GM13977 (cell line): Measurements from ENCODE around the gene SERPINA3.
"Not testable (repeated sequence)": the region's sequence is repeated elsewhere in the genome, so short reads cannot be mapped to it uniquely, and the experiment has no call there.

Experiments used
- DNase-seq: peaks from one replicate; pipeline ENCODE4 v3.0.0; 2012; ENCODE audit warnings: low spot score
- CTCF ChIP-seq: IDR thresholded peaks from 2 replicates; pipeline ENCODE4 v1.5.1; 2012; ENCODE audit warnings: mild to moderate bottlenecking, control low read depth; ENCODE audit not compliant: insufficient read depth; ENCODE audit errors: extremely low read depth, missing control alignments
- in situ Hi-C: fragments of 300-500 bp; cut with MboI; formaldehyde crosslinking; loops from one replicate; pipeline ENCODE4 v1.12.0; 2022; ENCODE audit warnings: low sequenced_read_pairs, low pct_unique_long_range_greater_than_20kb, mixed read lengths, inconsistent platforms; ENCODE audit not compliant: unreplicated experiment

SERPINA3 gene

GRCh38 chr14:94575730-94576585 lies 36.2 kb upstream of the SERPINA3 start:
- no peak for TF ChIP-seq CTCF
- no peak for DNase-seq
- in situ Hi-C loops, result no loop called here

- in situ Hi-C loops, DNase-seq: not testable (repeated sequence)
Observed at GRCh38 chr14:94577472-94577871, 34.7 kb upstream of the SERPINA3 start.

- no peak for TF ChIP-seq CTCF
Observed at GRCh38 chr14:94578712-94579111, 33.5 kb upstream of the SERPINA3 start.

GRCh38 chr14:94581127-94581999 lies 30.8 kb upstream of the SERPINA3 start, which contains the start of gene SERPINA5:
SERPINA5 (plus strand) TSS chr14:94581426; CDS start chr14:94587363, 5,937 bp downstream.
- no peak for DNase-seq
- in situ Hi-C loops, result no loop called here
- TF ChIP-seq CTCF, result no peak

More at GRCh38 chr14:94578712-94579111, 33.5 kb upstream of the SERPINA3 start:
- in situ Hi-C loops, result no loop called here
- DNase-seq, result no peak

GRCh38 chr14:94582199-94582750 lies 29.9 kb upstream of the SERPINA3 start:
- no peak for DNase-seq
- in situ Hi-C loops, result no loop called here
- TF ChIP-seq CTCF, result no peak

GRCh38 chr14:94582851-94583250 lies 29.3 kb upstream of the SERPINA3 start:
- no peak for DNase-seq
- in situ Hi-C loops, result no loop called here
- TF ChIP-seq CTCF, result no peak
